ENCODE results near the gene ZSWIM4. TPM values are rescaled to one million over a fixed set of nuclear protein-coding genes. Genes with fewer than 3 reads are reported as not detected.

ZSWIM4 gene
- polyA plus RNA-seq, 1 donor (not counting 4 experiments of a cell fraction or from before 2014, with no cell fraction given) = 0.71 TPM

- no peaks in the 10 kb centered on the region for H3K9me3 ChIP-seq (ENCODE audit: control insufficient read depth, low read depth, low read length)
- H3K9ac ChIP-seq (ENCODE audit: control insufficient read depth, extremely low read depth, insufficient read depth, low read length) = peak overlapping the region; percentile 74
- H3K36me3 ChIP-seq (ENCODE audit: control insufficient read depth in 2 of 2, extremely low read depth in 1 of 2, insufficient read depth in 2 of 2, low read length in 2 of 2) = peaks cover 5 to 8% of the 10 kb centered on the region in 2 experiments
- peak overlapping the region; percentile 61 to 79 (median 73) for H3K4me3 ChIP-seq (ENCODE audit: control insufficient read depth in 2 of 3, extremely low read depth in 1 of 3, insufficient read depth in 2 of 3, low read depth in 1 of 3, low read length in 3 of 3)
- no peaks in the 10 kb centered on the region for H3K9me1 ChIP-seq (ENCODE audit: control insufficient read depth, extremely low read depth, insufficient read depth, low read length)
- H3K79me2 ChIP-seq (ENCODE audit: control insufficient read depth, insufficient read depth, low read length) = peaks cover 26% of the 10 kb centered on the region
- peaks cover 4% of the 10 kb centered on the region for H3K4me1 ChIP-seq (ENCODE audit: control insufficient read depth, extremely low read depth, insufficient read depth, low read length)
- dilution Hi-C loops (cut with MboI; ENCODE audit: extremely low pct_ligation_motif_present, low sequenced_read_pairs) = no loop called here
- H2AFZ ChIP-seq (ENCODE audit: control insufficient read depth, low read length) = peak overlapping the region; percentile 26
- H4K20me1 ChIP-seq (ENCODE audit: control insufficient read depth, extremely low read depth, insufficient read depth, low read length) = no peaks in the 10 kb centered on the region
- no peaks in the 10 kb centered on the region for H3K27me3 ChIP-seq (ENCODE audit: control insufficient read depth, extremely low read depth, insufficient read depth, low read length)
- H3K4me2 ChIP-seq (ENCODE audit: control insufficient read depth, extremely low read depth, insufficient read depth, low read depth, low read length) = peak overlapping the region; percentile 95
- TF ChIP-seq EZH2 (IDR thresholded peaks at IDR 0.05; ENCODE audit: low read length) (no peak), CTCF (optimal IDR thresholded peaks at IDR 0.05 in 1 of 3, IDR thresholded peaks at IDR 0.05 in 1 of 3, conservative IDR thresholded peaks at IDR 0.05 in 1 of 3; ENCODE audit: extremely low read depth in 1 of 3, insufficient read depth in 2 of 3, low read length in 3 of 3) (peak in 1 of 3 experiments; percentile 41)
- no peak for FAIRE-seq
- DNase-seq (ENCODE audit: low read depth, low spot score) = no peak
- peak overlapping the region; percentile 36 for H3K27ac ChIP-seq (ENCODE audit: control insufficient read depth, insufficient read depth, low read length)
These were observed 29.7 kb upstream of the ZSWIM4 start for GRCh38 chr19:13765395-13766094.

GRCh38 chr19:13766095-13766481, 29.2 kb upstream of the ZSWIM4 start:
- H3K4me1 ChIP-seq (ENCODE audit: control insufficient read depth, extremely low read depth, insufficient read depth, low read length) = peaks cover 4% of the 10 kb centered on the region
- H3K9ac ChIP-seq (ENCODE audit: control insufficient read depth, extremely low read depth, insufficient read depth, low read length) = no peak overlapping the region
- FAIRE-seq (no peak), DNase-seq (ENCODE audit: low read depth, low spot score) (no peak)
- no peaks in the 10 kb centered on the region for H3K9me3 ChIP-seq (ENCODE audit: control insufficient read depth, low read depth, low read length)
- H3K36me3 ChIP-seq (ENCODE audit: control insufficient read depth in 2 of 2, extremely low read depth in 1 of 2, insufficient read depth in 2 of 2, low read length in 2 of 2) = peaks cover 4 to 8% of the 10 kb centered on the region in 2 experiments
- no peak overlapping the region for H2AFZ ChIP-seq (ENCODE audit: control insufficient read depth, low read length)
- H4K20me1 ChIP-seq (ENCODE audit: control insufficient read depth, extremely low read depth, insufficient read depth, low read length) = no peaks in the 10 kb centered on the region
- H3K4me2 ChIP-seq (ENCODE audit: control insufficient read depth, extremely low read depth, insufficient read depth, low read depth, low read length) = no peak overlapping the region
- H3K27ac ChIP-seq (ENCODE audit: control insufficient read depth, insufficient read depth, low read length) = no peak overlapping the region
- H3K27me3 ChIP-seq (ENCODE audit: control insufficient read depth, extremely low read depth, insufficient read depth, low read length) = no peaks in the 10 kb centered on the region
- H3K79me2 ChIP-seq (ENCODE audit: control insufficient read depth, insufficient read depth, low read length) = peaks cover 26% of the 10 kb centered on the region
- no peak for TF ChIP-seq EZH2 (IDR thresholded peaks at IDR 0.05; ENCODE audit: low read length)
- no peak for TF ChIP-seq CTCF (optimal IDR thresholded peaks at IDR 0.05 in 1 of 3, IDR thresholded peaks at IDR 0.05 in 1 of 3, conservative IDR thresholded peaks at IDR 0.05 in 1 of 3; ENCODE audit: extremely low read depth in 1 of 3, insufficient read depth in 2 of 3, low read length in 3 of 3)
- dilution Hi-C loops (cut with MboI; ENCODE audit: extremely low pct_ligation_motif_present, low sequenced_read_pairs) = no loop called here
- H3K9me1 ChIP-seq (ENCODE audit: control insufficient read depth, extremely low read depth, insufficient read depth, low read length) = no peaks in the 10 kb centered on the region
- H3K4me3 ChIP-seq (ENCODE audit: control insufficient read depth in 2 of 3, extremely low read depth in 1 of 3, insufficient read depth in 2 of 3, low read depth in 1 of 3, low read length in 3 of 3) = no peak overlapping the region

Measured in keratinocyte (primary cell).